DND-41 (cell line): ENCODE data around the gene QRICH1.

Experiments used
- CTCF ChIP-seq: IDR thresholded peaks from 2 replicates; pipeline ENCODE4 v1.5.1; 2012; ENCODE audit warnings: borderline replicate concordance, low read length, moderate library complexity, mild to moderate bottlenecking; ENCODE audit not compliant: poor library complexity, severe bottlenecking; ENCODE audit errors: extremely low read depth
- EZH2 ChIP-seq: IDR thresholded peaks from 3 replicates; pipeline ENCODE4 v1.6.1; 2012; ENCODE audit warnings: borderline replicate concordance, low read depth, mild to moderate bottlenecking, moderate library complexity, low read length, inconsistent platforms; ENCODE audit not compliant: severe bottlenecking

- TF ChIP-seq CTCF (no peak), EZH2 (no peak)
Observed at GRCh38 chr3:49015765-49016164, 78.1 kb downstream of the QRICH1 start.
